GM10266 (cell line): Measurements from ENCODE around the gene POC1A.
"Not testable (repeated sequence)": the region's sequence is repeated elsewhere in the genome, so short reads cannot be mapped to it uniquely, and the experiment has no call there.

Source experiments
- DNase-seq: peaks from one replicate; pipeline ENCODE4 v3.0.0; 2012; ENCODE audit errors: extremely low spot score
- TF ChIP-seq, protein P1 (sequence below): IDR thresholded peaks from 2 replicates; pipeline ENCODE4 v1.5.1; 2012; ENCODE audit warnings: mild to moderate bottlenecking, low read depth; ENCODE audit not compliant: control insufficient read depth, insufficient read depth; ENCODE audit errors: missing control alignments

Gene POC1A

GRCh38 chr3:52044869-52045619 is 109.2 kb downstream of the POC1A start:
- TF ChIP-seq, protein P1, sequence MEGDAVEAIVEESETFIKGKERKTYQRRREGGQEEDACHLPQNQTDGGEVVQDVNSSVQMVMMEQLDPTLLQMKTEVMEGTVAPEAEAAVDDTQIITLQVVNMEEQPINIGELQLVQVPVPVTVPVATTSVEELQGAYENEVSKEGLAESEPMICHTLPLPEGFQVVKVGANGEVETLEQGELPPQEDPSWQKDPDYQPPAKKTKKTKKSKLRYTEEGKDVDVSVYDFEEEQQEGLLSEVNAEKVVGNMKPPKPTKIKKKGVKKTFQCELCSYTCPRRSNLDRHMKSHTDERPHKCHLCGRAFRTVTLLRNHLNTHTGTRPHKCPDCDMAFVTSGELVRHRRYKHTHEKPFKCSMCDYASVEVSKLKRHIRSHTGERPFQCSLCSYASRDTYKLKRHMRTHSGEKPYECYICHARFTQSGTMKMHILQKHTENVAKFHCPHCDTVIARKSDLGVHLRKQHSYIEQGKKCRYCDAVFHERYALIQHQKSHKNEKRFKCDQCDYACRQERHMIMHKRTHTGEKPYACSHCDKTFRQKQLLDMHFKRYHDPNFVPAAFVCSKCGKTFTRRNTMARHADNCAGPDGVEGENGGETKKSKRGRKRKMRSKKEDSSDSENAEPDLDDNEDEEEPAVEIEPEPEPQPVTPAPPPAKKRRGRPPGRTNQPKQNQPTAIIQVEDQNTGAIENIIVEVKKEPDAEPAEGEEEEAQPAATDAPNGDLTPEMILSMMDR, result no peak
- DNase-seq, result no peak

- TF ChIP-seq, protein P1, result no peak
- DNase-seq, result no peak
Observed at GRCh38 chr3:52043750-52044149, 110.5 kb downstream of the POC1A start.

GRCh38 chr3:52043039-52043438 is 111.2 kb downstream of the POC1A start:
- DNase-seq, result not testable (repeated sequence)

DNA sequence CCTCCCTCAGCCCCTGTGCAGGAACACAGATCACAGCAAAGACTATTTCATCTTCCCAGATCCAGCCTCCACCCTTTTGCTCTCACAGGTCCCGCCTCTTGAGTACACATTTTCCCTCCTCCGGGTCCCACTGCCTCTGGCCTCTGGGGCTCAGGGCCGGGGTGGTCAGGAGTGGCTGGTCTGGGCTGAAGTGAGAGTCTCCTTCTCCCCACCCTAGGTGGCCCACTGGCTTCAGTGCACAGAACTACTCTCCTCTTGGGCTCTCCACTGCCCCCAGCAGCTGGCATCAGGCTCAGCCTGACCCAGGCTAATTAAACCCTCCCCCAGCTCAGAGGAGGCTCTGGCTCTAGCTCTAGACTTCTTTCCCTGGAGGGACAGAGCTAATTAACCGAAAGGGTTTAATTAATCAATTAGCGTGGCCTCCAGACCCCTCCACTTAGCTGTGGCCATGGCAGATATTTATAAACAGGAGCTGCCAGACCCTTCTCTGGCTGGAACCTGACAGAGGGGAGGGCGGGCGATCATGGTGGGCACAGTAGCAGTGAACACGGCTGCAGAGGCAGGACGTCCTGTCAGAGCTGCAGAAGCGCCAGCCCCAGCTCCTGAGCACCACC is 113.0 kb downstream of the POC1A start:
- no peak for DNase-seq
- TF ChIP-seq, protein P1, result peak; percentile 18

GRCh38 chr3:52040600-52040999 is 113.6 kb downstream of the POC1A start:
- DNase-seq, result no peak
- TF ChIP-seq, protein P1, result no peak

DNA sequence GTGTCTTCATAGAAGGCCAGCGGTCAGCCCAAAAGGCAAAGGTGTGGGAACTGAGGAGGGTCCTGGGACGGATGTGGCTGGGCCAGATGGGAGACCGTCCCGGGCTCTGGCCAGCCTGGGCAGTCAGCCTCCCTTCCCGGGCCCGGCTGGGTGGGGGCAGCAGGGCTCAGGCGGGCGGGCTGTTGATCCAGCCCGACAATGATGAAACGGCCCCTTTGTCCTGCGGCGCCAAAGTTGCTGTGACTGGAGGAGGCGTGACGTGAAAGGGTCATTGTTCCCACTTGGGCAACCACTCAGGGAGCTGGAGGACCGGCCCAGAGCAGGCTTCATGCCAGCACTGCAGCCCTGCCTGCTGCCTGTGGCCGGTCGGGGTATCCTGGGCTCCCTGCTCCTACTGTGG is 114.4 kb downstream of the POC1A start:
- no peak for DNase-seq
- TF ChIP-seq, protein P1, result no peak

DNA sequence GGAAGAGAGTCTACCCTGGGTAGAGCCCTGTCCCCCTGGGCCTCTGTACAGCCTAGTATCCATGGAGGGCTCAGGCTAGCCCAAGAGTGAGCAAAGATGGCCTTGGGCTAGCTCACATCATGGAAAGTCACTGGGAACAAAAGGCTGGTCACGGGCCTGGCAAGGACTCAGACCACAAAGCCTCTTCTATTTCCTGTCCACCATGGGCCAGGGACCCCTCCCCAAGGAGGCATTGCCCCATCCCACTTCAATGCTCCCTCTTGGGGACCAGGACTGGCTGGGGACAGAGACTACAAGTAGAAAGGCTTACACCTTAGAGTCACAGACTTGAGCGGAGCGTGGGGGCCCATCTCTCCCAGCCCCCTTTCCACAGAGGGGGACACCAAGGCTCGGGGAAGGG is 114.8 kb downstream of the POC1A start:
- no peak for DNase-seq
- TF ChIP-seq, protein P1, result no peak
